K562 (cell line): ENCODE results near the gene NLGN2. TPM values are rescaled to one million over a fixed set of nuclear protein-coding genes. Genes with fewer than 3 reads are reported as not detected.

Source experiments
- ATAC-seq: fragments of 200-7000 bp; cut with Tn5 transposase; 3 replicates; pipeline ENCODE4 v1.9.1; 2020; ENCODE audit warnings: moderate library complexity
- BruUV-seq: library from RNA; stranded (reverse); fragments of 400-500 nt; replicated peaks from 2 replicates; lab custom pipeline; 2021; lab: Mats Ljungman, UMichigan
- CTCF ChIA-PET: fragments of 300-600 bp; formaldehyde crosslinking; extraction: SDS; loops from one replicate; lab custom pipeline; 2021; ENCODE audit warnings: low intra/inter-chr PET ratio; lab: Yijun Ruan, JAX
- POLR2A ChIA-PET: fragments of 300-600, 350-650 bp; sonication (Branson Sonifier 250); formaldehyde crosslinking; extraction: SDS; loops from one replicate; lab custom pipeline; 2021; ENCODE audit warnings: antibody characterized with exemption, inconsistent platforms; lab: Yijun Ruan, JAX
- DNase-seq, 4 experiments: peaks; one replicate each; pipeline versions ENCODE4 v3.0.0 to v3.0.0-alpha.2; 2011 to 2018; ENCODE audit warnings: low spot score in 3 of 4, mixed read lengths in 3 of 4; ENCODE audit errors: extremely low read depth in 1 of 4
- FAIRE-seq: peaks from 2 replicates; lab custom pipeline; 2011; peaks lifted over from hg19 to GRCh38; lab: Jason Lieb, UNC
- H2AFZ ChIP-seq: 2 replicates; pipeline ENCODE4 v1.6.0; 2011; ENCODE audit warnings: low read depth, low read length, control low read depth, inconsistent platforms
- H3K27ac ChIP-seq: fragments of 200-600 bp; 3 replicates; pipeline ENCODE4 v1.8.0; 2011; ENCODE audit warnings: low read depth, mild to moderate bottlenecking, control low read depth, inconsistent platforms, low read length, moderate library complexity, mixed read lengths; ENCODE audit errors: extremely low read depth
- H3K27me3 ChIP-seq, 2 experiments: fragments of 300-600 bp in 1 of 2; 2 replicates in 1 of 2; 3 replicates in 1 of 2; pipeline versions ENCODE4 v1.6.0 to v1.8.0; 2011; ENCODE audit warnings: inconsistent platforms in 2 of 2, low read length in 2 of 2, mild to moderate bottlenecking in 1 of 2, mixed read lengths in 1 of 2, moderate library complexity in 1 of 2; ENCODE audit not compliant: control insufficient read depth in 2 of 2, insufficient read depth in 2 of 2
- H3K36me3 ChIP-seq: fragments of 300-600 bp; 3 replicates; pipeline ENCODE4 v1.8.0; 2011; ENCODE audit warnings: mild to moderate bottlenecking, low read length, inconsistent platforms; ENCODE audit not compliant: control insufficient read depth, insufficient read depth
- H3K4me1 ChIP-seq, 2 experiments: fragments of 200-600 bp in 1 of 2; replicated peaks in 1 of 2; 2 replicates in 1 of 2; 3 replicates in 1 of 2; pipeline versions ENCODE4 v1.5.1 to v1.8.0; 2011; ENCODE audit warnings: inconsistent platforms in 2 of 2, low read length in 2 of 2, mild to moderate bottlenecking in 1 of 2, mixed read lengths in 1 of 2, moderate library complexity in 1 of 2; ENCODE audit not compliant: control insufficient read depth in 2 of 2, insufficient read depth in 2 of 2
- H3K4me2 ChIP-seq: 2 replicates; pipeline ENCODE4 v1.6.1; 2011; ENCODE audit warnings: low read length, control low read depth, inconsistent platforms, mixed read lengths; ENCODE audit not compliant: insufficient read depth
- H3K4me3 ChIP-seq: fragments of 200-600 bp; sonication (generic), shearing (Covaris generic); 2 replicates; pipeline ENCODE4 v1.5.1; 2016; ENCODE audit warnings: control low read depth, inconsistent platforms
- H3K79me2 ChIP-seq: fragments of 200-600 bp; 3 replicates; pipeline ENCODE4 v1.8.0; 2011; ENCODE audit warnings: low read length, inconsistent platforms; ENCODE audit not compliant: control insufficient read depth, insufficient read depth
- H3K9ac ChIP-seq, 2 experiments: 2 replicates each; pipeline versions ENCODE4 v1.6.0 to v1.6.1; 2011; ENCODE audit warnings: low read depth in 2 of 2, low read length in 2 of 2, control low read depth in 1 of 2, inconsistent platforms in 1 of 2, mild to moderate bottlenecking in 1 of 2, mixed read lengths in 1 of 2; ENCODE audit not compliant: insufficient read depth in 1 of 2
- H3K9me1 ChIP-seq: one replicate; pipeline ENCODE4 v1.6.0; 2011; ENCODE audit warnings: inconsistent platforms, mild to moderate bottlenecking, low read length, moderate library complexity; ENCODE audit not compliant: control insufficient read depth, insufficient read depth
- H3K9me3 ChIP-seq: replicated peaks from 2 replicates; pipeline ENCODE4 v1.5.1; 2011; ENCODE audit warnings: low read depth, low read length, inconsistent platforms; ENCODE audit not compliant: control insufficient read depth, insufficient read depth
- H4K20me1 ChIP-seq: replicated peaks from 2 replicates; pipeline ENCODE4 v1.6.1; 2011; ENCODE audit warnings: low read length, inconsistent platforms, mixed read lengths; ENCODE audit not compliant: control insufficient read depth, insufficient read depth
- ARNT ChIP-seq, 2 experiments: fragments of 450-650 bp; IDR thresholded peaks; 2 replicates each; pipeline ENCODE4 v1.6.1; 2016; ENCODE audit warnings: mild to moderate bottlenecking in 1 of 2
- HNRNPL ChIP-seq: fragments of 200-400 bp; formaldehyde crosslinking; IDR thresholded peaks from 2 replicates; pipeline ENCODE4 v1.6.1; 2017; ENCODE audit warnings: low read depth, mild to moderate bottlenecking, low read length
- SREBF2 ChIP-seq: sonication (generic); formaldehyde crosslinking; IDR thresholded peaks from 2 replicates; pipeline ENCODE4 v1.4.0; 2020; ENCODE audit warnings: mild to moderate bottlenecking, missing genetic modification reagents
- TAF15 ChIP-seq: fragments of 200-400 bp; formaldehyde crosslinking; IDR thresholded peaks from 2 replicates; pipeline ENCODE4 v1.6.1; 2017; ENCODE audit warnings: mild to moderate bottlenecking, low read depth, low read length, moderate library complexity
- YY1 ChIP-seq, 3 experiments: IDR thresholded peaks; 2 replicates each; pipeline ENCODE4 v1.6.1; 2011; ENCODE audit warnings: low read length in 2 of 3, mild to moderate bottlenecking in 2 of 3, moderate library complexity in 2 of 3, borderline replicate concordance in 1 of 3, control low read depth in 1 of 3, low read depth in 1 of 3; ENCODE audit not compliant: insufficient read depth in 3 of 3, insufficient replicate concordance in 2 of 3, control insufficient read depth in 1 of 3, insufficient read length in 1 of 3; ENCODE audit errors: extremely low read depth in 1 of 3
- WGBS: fragments of 100-300 bp; shearing (Covaris generic); methylation state at CpG from one replicate; pipeline ENCODE4 v1.1.6; 2016; ENCODE audit warnings: low coverage, mixed read lengths; ENCODE audit not compliant: insufficient coverage; ENCODE audit errors: missing lambda C conversion rate; 5-methylcytosine and 5-hydroxymethylcytosine counted together
- in situ Hi-C: fragments of 300-500 bp; cut with MboI; formaldehyde crosslinking; loops from 4 replicates; pipeline ENCODE4 v1.15.0; 2018; ENCODE audit warnings: inconsistent platforms, mixed read lengths
- intact Hi-C: fragments of 100-400 bp; cut with micrococcal nuclease; formaldehyde crosslinking; loops from 2 replicates; pipeline ENCODE4 v1.14.2; 2022
- polyA plus RNA-seq, 8 experiments: library from polyadenylated mRNA; depleted of rRNA in 4 of 8; stranded (reverse) in 5 of 8; unstranded in 3 of 8; fragments of >200 nt; fragmentation: Nextera tagmentation in 2 of 8; fragmentation: Illumina TruSeq in 1 of 8; extraction: Ambion mirVana in 2 of 8; extraction: Trizol in 1 of 8; gene quantifications; 2 replicates each; pipeline versions ENCODE4 v1.2.1 to v1.2.3, GENCODE V29; 2011 to 2014; ENCODE audit warnings: inconsistent platforms in 1 of 8, missing spikeins in 1 of 8
- total RNA-seq, 7 experiments: library from RNA; depleted of rRNA in 6 of 7; stranded (reverse); fragments of >200 nt in 6 of 7; fragmentation: Illumina TruSeq in 2 of 7; extraction: Trizol in 2 of 7; gene quantifications; 2 replicates each; pipeline versions ENCODE4 v1.2.1 to v1.2.3, GENCODE V29; 2011 to 2021; ENCODE audit warnings: low replicate concordance in 1 of 7

Gene NLGN2
- total and polyA plus RNA-seq, 9 of the 15 experiments (the other 6 are each of a cell fraction or from before 2014, with no cell fraction given), result 0.11 to 7.8 (median 0.77) TPM

GRCh38 chr17:7443499-7444485, 36.1 kb downstream of the NLGN2 start:
- Histone ChIP-seq H3K27ac (no peak overlapping the region), H3K9me1 (peaks cover 3% of the 10 kb centered on the region), H3K36me3 (no peaks in the 10 kb centered on the region), H3K9me3 (no peaks in the 10 kb centered on the region), H2AFZ (no peak overlapping the region), H3K4me3 (no peak overlapping the region), H3K9ac (no peak overlapping the region; a peak in 1 of 4 replicates), H3K79me2 (no peaks in the 10 kb centered on the region), H3K4me2 (no peak overlapping the region), H4K20me1 (no peaks in the 10 kb centered on the region), H3K4me1 (peaks cover 15 to 56% of the 10 kb centered on the region in 2 experiments; a peak in 4 of 5 replicates), H3K27me3 (no peaks in the 10 kb centered on the region)
- in situ Hi-C loops, result no loop called here
- TF ChIP-seq TAF15 (no peak), SREBF2 (no peak), YY1 (IDR thresholded peaks at IDR 0.05; ENCODE audit: borderline replicate concordance in 1 of 3, control insufficient read depth in 1 of 3, extremely low read depth in 1 of 3, insufficient read depth in 3 of 3, insufficient read length in 1 of 3, insufficient replicate concordance in 2 of 3, low read depth in 1 of 3, low read length in 2 of 3) (no peak), ARNT (IDR thresholded peaks at IDR 0.05) (0 out of 4 replicates have a peak, but pooled peaks of 1 of the 2 experiments have one; percentile 60), HNRNPL (no peak)
- ATAC-seq, result no peak
- CTCF ChIA-PET, result interaction anchor here (0.6 kb wide), 1 partner anchor 224 kb away, joined by 3 read pairs; no protein-coding TSS in a partner anchor
- POLR2A ChIA-PET, result interaction anchor here (0.6 to 1.7 kb wide), 7 partner anchors 8 to 53 kb away, joined by 3 to 7 read pairs (median 3); partner anchors contain the start of genes POLR2A and TMEM102
- 75% methylated on average over 6 of the region's 7 CpGs for WGBS
- no TSS peak for BruUV-seq
- intact Hi-C loops, result no loop called here
- no peak for DNase-seq
- FAIRE-seq, result no peak
